ENCODE measurements around the gene LINC00305.

The LINC00305 gene

GRCh38 chr18:64083916-64084315 lies 65.0 kb downstream of the LINC00305 start:
- Histone ChIP-seq H3K27me3 (ENCODE audit: insufficient read depth, poor library complexity, severe bottlenecking) (peaks cover 3% of the 10 kb centered on the region), H3K36me3 (ENCODE audit: low read depth) (no peaks in the 10 kb centered on the region), H3K27ac (ENCODE audit: poor library complexity, severe bottlenecking) (no peak overlapping the region), H3K4me3 (ENCODE audit: severe bottlenecking) (no peak overlapping the region), H3K4me1 (ENCODE audit: insufficient read depth, poor library complexity, severe bottlenecking) (no peaks in the 10 kb centered on the region), H3K9me3 (ENCODE audit: severe bottlenecking) (no peaks in the 10 kb centered on the region)
- no peak for TF ChIP-seq CTCF (IDR thresholded peaks at IDR 0.05; ENCODE audit: poor library complexity, severe bottlenecking)
- ATAC-seq (ENCODE audit: low read depth) (no peak), DNase-seq (ENCODE audit: low spot score) (no peak)

GRCh38 chr18:64082513-64082912 lies 66.4 kb downstream of the LINC00305 start:
- Histone ChIP-seq H3K36me3 (ENCODE audit: low read depth) (no peaks in the 10 kb centered on the region), H3K4me1 (ENCODE audit: insufficient read depth, poor library complexity, severe bottlenecking) (no peaks in the 10 kb centered on the region), H3K4me3 (ENCODE audit: severe bottlenecking) (no peak overlapping the region), H3K27ac (ENCODE audit: poor library complexity, severe bottlenecking) (no peak overlapping the region), H3K9me3 (ENCODE audit: severe bottlenecking) (no peaks in the 10 kb centered on the region), H3K27me3 (ENCODE audit: insufficient read depth, poor library complexity, severe bottlenecking) (peaks cover 3% of the 10 kb centered on the region)
- ATAC-seq (ENCODE audit: low read depth) (no peak), DNase-seq (ENCODE audit: low spot score) (no peak)
- no peak for TF ChIP-seq CTCF (IDR thresholded peaks at IDR 0.05; ENCODE audit: poor library complexity, severe bottlenecking)

GRCh38 chr18:64082054-64082453 lies 66.8 kb downstream of the LINC00305 start:
- ATAC-seq (ENCODE audit: low read depth), result no peak
- Histone ChIP-seq H3K27me3 (ENCODE audit: insufficient read depth, poor library complexity, severe bottlenecking) (peaks cover 3% of the 10 kb centered on the region), H3K36me3 (ENCODE audit: low read depth) (no peaks in the 10 kb centered on the region), H3K4me1 (ENCODE audit: insufficient read depth, poor library complexity, severe bottlenecking) (no peaks in the 10 kb centered on the region), H3K9me3 (ENCODE audit: severe bottlenecking) (no peaks in the 10 kb centered on the region), H3K27ac (ENCODE audit: poor library complexity, severe bottlenecking) (no peak overlapping the region), H3K4me3 (ENCODE audit: severe bottlenecking) (no peak overlapping the region)
- no peak for TF ChIP-seq CTCF (IDR thresholded peaks at IDR 0.05; ENCODE audit: poor library complexity, severe bottlenecking)
- no peak for DNase-seq (ENCODE audit: low spot score)

- no peak overlapping the region for H3K27ac ChIP-seq (ENCODE audit: poor library complexity, severe bottlenecking)
- TF ChIP-seq CTCF (IDR thresholded peaks at IDR 0.05; ENCODE audit: poor library complexity, severe bottlenecking), result no peak
- no peaks in the 10 kb centered on the region for H3K9me3 ChIP-seq (ENCODE audit: severe bottlenecking)
- DNase-seq (ENCODE audit: low spot score) (no peak), ATAC-seq (ENCODE audit: low read depth) (no peak)
- H3K27me3 ChIP-seq (ENCODE audit: insufficient read depth, poor library complexity, severe bottlenecking), result no peaks in the 10 kb centered on the region
- H3K4me3 ChIP-seq (ENCODE audit: severe bottlenecking), result no peak overlapping the region
- H3K36me3 ChIP-seq (ENCODE audit: low read depth), result no peaks in the 10 kb centered on the region
- H3K4me1 ChIP-seq (ENCODE audit: insufficient read depth, poor library complexity, severe bottlenecking), result no peaks in the 10 kb centered on the region
These were observed 74.9 kb downstream of the LINC00305 start for GRCh38 chr18:64073971-64074370.

- no peak for DNase-seq (ENCODE audit: low spot score)
- Histone ChIP-seq H3K27me3 (ENCODE audit: insufficient read depth, poor library complexity, severe bottlenecking) (no peaks in the 10 kb centered on the region), H3K9me3 (ENCODE audit: severe bottlenecking) (no peaks in the 10 kb centered on the region), H3K36me3 (ENCODE audit: low read depth) (no peaks in the 10 kb centered on the region), H3K27ac (ENCODE audit: poor library complexity, severe bottlenecking) (no peak overlapping the region), H3K4me3 (ENCODE audit: severe bottlenecking) (no peak overlapping the region), H3K4me1 (ENCODE audit: insufficient read depth, poor library complexity, severe bottlenecking) (no peaks in the 10 kb centered on the region)
- no peak for TF ChIP-seq CTCF (IDR thresholded peaks at IDR 0.05; ENCODE audit: poor library complexity, severe bottlenecking)
- ATAC-seq (ENCODE audit: low read depth), result no peak
These were observed 93.9 kb downstream of the LINC00305 start for GRCh38 chr18:64055019-64055418.

Data from RWPE2 (cell line).